ENCODE data around the gene SH3TC1. TPM values are rescaled to one million over a fixed set of nuclear protein-coding genes. Genes with fewer than 3 reads are reported as not detected.

The SH3TC1 gene
- total RNA-seq, 1 experiment from 2014 or later, result 7.4 TPM

DNA sequence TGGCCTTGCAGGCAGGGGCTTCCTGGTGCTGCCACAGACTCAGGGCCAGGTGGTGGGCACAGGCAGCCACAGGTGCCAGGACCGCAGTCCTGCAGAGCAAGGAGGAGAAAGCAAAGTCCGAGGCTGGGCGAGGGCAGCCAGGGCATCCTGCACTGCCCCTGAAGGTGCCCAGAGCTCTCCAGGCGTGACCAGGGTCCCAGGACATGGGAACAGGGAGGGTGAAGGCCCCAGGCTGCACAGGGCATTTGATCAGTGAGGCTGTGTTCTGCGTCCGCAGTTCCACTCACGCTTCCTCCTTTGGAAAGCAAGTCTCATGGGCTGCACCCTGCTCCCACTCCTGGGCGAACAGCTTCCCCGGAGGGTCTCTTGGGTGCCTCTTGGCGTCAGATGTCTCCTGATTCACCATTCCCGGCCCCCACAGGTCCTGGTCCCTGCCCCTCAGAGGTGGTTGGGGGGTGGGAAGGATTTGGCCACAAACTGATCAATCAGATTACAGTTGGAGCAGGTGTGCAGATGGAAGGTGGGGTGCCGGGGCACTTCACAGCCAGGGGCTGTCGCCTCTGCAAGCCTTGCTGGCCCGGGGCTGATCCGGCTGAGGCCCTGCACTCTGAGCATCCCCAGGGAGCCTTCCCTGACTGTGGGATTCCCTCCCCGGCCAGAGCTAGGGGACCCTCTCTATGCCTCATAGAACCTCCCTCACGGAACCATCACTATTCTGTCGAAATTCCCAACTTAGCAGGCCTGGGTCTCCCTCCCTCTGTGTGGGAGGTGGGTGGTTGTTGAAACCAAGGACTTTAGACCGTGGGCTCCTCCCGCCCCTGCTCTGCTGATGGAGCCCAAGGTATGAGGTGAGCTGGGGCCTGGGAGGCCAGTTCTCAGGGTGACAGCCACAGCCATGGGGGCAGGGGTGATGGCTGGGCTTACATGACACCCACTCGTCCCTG is 3.3 kb downstream of the SH3TC1 start:
- H3K27me3 ChIP-seq, result no peaks in the 10 kb centered on the region
- H3K4me3 ChIP-seq, result no peak overlapping the region
- no peaks in the 10 kb centered on the region for H3K9me3 ChIP-seq
- no peaks in the 10 kb centered on the region for H3K36me3 ChIP-seq
- DNase-seq, result no peak

- H3K9me3 ChIP-seq, result no peaks in the 10 kb centered on the region
- no peak for DNase-seq
- H3K4me3 ChIP-seq, result no peak overlapping the region
- no peaks in the 10 kb centered on the region for H3K36me3 ChIP-seq
- H3K27me3 ChIP-seq, result no peaks in the 10 kb centered on the region
Observed at GRCh38 chr4:8203052-8203401, 3.9 kb downstream of the SH3TC1 start.

DNA sequence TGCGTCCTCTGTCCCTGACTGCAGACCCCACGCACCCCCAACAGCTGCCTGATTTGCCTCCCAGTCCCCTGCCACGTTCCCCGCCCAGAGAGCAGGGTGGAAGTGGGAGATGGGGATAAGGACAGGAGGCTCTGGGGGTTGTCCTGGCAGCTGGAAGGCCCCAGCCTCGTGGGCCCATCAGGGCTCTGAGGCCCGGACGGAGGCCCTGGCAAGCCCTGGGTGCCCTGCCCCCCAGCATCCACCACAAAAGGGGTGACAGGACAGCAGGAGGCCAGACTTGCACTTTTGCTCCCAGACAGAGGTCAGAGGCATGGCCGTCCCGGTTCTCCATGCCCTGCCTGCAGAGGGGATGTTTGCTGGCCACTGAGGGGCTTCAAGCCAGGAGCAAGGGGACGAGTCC is 4.7 kb downstream of the SH3TC1 start:
- H3K4me3 ChIP-seq, result no peak overlapping the region
- no peak for DNase-seq
- H3K9me3 ChIP-seq, result no peaks in the 10 kb centered on the region
- no peaks in the 10 kb centered on the region for H3K36me3 ChIP-seq
- no peaks in the 10 kb centered on the region for H3K27me3 ChIP-seq

- no peak overlapping the region for H3K4me3 ChIP-seq
- H3K27me3 ChIP-seq, result no peaks in the 10 kb centered on the region
- DNase-seq, result no peak
- no peaks in the 10 kb centered on the region for H3K9me3 ChIP-seq
- H3K36me3 ChIP-seq, result no peaks in the 10 kb centered on the region
Observed at GRCh38 chr4:8204576-8205227, 5.6 kb downstream of the SH3TC1 start.

- no peaks in the 10 kb centered on the region for H3K36me3 ChIP-seq
- no peaks in the 10 kb centered on the region for H3K27me3 ChIP-seq
- DNase-seq, result no peak
- no peaks in the 10 kb centered on the region for H3K9me3 ChIP-seq
- no peak overlapping the region for H3K4me3 ChIP-seq
Observed at GRCh38 chr4:8205241-8205707, 6.2 kb downstream of the SH3TC1 start.

GRCh38 chr4:8205749-8206611 is 6.9 kb downstream of the SH3TC1 start:
- DNase-seq, result no peak
- Histone ChIP-seq H3K36me3 (no peaks in the 10 kb centered on the region), H3K27me3 (no peaks in the 10 kb centered on the region), H3K9me3 (no peaks in the 10 kb centered on the region), H3K4me3 (no peak overlapping the region)

DNA sequence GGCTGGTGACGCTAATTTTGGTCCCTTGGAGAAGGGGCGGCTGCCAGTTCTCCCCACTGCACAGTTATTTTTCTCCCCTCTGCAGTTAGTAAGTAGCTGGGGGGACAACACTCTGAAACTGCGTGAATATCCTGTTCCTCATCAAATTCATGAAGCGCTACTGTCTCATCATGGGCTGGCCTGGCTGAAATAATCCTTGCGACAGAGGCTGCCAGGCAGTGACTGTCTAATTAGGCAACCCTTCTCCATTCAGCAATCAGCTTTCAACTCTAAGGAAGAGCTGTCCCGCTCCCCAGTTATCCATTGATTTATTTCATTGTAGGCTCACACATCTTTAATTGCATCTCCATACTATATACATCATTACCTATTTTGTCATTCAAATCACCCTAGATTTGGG is 8.2 kb downstream of the SH3TC1 start:
- no peak overlapping the region for H3K4me3 ChIP-seq
- H3K27me3 ChIP-seq, result no peaks in the 10 kb centered on the region
- no peak for DNase-seq
- H3K36me3 ChIP-seq, result no peaks in the 10 kb centered on the region
- H3K9me3 ChIP-seq, result no peaks in the 10 kb centered on the region

- Histone ChIP-seq H3K4me3 (no peak overlapping the region), H3K9me3 (no peaks in the 10 kb centered on the region), H3K36me3 (no peaks in the 10 kb centered on the region), H3K27me3 (no peaks in the 10 kb centered on the region)
- DNase-seq, result no peak
Observed at GRCh38 chr4:8208565-8208964, 9.5 kb downstream of the SH3TC1 start.

- Histone ChIP-seq H3K9me3 (no peaks in the 10 kb centered on the region), H3K27me3 (no peaks in the 10 kb centered on the region), H3K4me3 (no peak overlapping the region), H3K36me3 (no peaks in the 10 kb centered on the region)
- no peak for DNase-seq
Observed at GRCh38 chr4:8209181-8209874, 10.2 kb downstream of the SH3TC1 start.

DNA sequence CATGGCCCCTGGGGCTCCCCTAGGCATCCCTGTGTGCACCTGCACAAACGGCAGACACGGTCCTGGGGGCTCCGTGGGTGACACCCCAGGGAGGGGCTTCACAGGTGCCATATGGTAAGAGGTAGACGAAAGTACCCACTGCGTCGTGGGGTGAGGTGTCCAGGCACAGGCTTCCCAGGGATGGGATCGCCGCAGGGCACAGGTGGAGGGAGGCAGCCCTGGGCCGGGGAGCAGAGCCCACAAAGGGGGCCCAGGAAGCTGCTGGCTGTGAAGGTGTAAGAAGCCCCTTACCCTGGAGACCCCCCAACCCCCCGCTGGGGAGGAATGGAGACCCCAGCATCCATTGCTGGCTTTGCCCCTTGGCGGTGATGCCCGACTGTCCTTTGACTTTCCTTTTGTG is 10.9 kb downstream of the SH3TC1 start:
- no peaks in the 10 kb centered on the region for H3K27me3 ChIP-seq
- no peak for DNase-seq
- H3K36me3 ChIP-seq, result no peaks in the 10 kb centered on the region
- H3K9me3 ChIP-seq, result no peaks in the 10 kb centered on the region
- no peak overlapping the region for H3K4me3 ChIP-seq

DNA sequence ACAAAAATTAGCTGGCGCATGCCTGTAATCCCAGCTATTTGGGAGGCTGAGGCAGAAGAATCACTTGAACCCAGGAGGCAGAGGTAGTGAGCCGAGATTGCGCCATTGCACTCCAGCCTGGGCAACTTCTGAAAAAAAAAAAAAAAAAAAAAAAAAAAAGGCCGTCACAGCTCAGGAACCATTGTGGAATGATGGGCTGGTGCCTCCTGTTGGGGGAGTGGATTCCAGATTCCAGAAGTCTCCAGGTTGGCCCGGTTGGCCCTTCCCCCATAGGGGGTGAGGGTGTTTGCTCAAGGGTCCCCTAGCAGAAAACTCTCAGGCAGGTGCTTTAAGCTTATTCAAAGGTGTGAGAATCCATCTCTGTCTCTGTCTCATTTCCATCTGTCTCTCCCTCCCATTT is 11.5 kb downstream of the SH3TC1 start:
- Histone ChIP-seq H3K4me3 (no peak overlapping the region), H3K9me3 (no peaks in the 10 kb centered on the region), H3K27me3 (no peaks in the 10 kb centered on the region), H3K36me3 (no peaks in the 10 kb centered on the region)
- DNase-seq, result no peak

DNA sequence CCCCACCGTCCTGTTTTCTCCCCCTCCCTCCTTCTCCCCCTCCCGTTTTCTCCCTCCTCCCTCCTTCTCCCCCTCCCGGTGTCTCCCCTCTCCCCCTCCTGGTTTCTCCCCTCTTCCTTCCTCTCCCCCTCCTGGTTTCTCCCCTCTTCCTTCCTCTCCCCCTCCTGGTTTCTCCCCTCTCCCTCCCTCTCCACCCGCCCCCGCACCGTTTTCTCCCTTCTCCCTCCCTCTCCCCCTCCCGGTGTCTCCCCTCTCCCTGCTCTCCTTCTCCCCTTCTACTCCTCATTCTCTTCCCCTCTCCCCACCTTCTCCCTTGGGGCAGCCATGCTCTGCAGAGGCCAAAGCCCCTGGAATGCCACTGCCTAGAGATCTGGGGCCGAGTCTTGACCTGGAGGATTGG is 12.2 kb downstream of the SH3TC1 start:
- no peak for DNase-seq
- no peaks in the 10 kb centered on the region for H3K36me3 ChIP-seq
- no peaks in the 10 kb centered on the region for H3K27me3 ChIP-seq
- no peaks in the 10 kb centered on the region for H3K9me3 ChIP-seq
- no peak overlapping the region for H3K4me3 ChIP-seq

DNA sequence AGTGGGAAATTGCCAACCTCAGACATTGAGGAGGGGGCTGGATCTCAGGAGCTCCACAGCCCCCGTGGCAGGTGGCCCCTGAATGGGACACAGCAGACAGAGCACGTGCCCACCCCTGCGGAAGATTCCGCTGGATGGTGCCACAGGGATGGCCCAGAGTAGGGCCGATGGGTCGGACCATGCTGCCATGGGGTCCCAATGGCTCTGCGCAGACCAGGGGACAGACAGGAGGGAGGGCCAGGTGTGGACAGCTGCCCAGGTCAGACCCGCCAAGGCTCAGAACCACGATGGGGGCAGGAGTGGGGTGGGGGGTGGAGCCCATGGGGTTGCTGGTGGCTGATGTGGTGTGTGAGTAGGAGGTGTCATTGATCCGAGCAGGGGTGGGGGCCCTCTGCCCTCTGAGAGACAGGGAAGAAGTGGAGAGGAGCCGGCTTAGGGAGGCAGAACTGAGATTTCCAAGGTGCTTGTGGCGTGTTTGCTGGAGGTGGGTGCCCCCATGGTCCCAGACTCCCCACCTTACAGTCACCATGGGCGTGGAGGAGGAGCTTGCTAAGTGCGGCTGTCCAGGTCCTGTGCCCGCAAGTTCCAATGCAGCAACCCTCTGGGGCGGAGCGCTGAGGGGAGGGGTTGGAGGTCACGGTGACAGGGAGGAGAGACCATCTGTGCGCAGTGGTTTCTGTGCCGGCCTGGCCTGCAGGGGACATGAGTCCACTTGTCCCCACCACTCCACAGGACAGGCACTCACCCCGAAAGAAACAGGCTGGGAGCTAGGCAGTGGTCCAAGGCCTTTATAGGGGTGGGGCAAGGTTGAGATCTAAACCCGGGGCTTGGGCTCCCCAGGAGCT is 12.9 kb downstream of the SH3TC1 start:
- Histone ChIP-seq H3K9me3 (no peaks in the 10 kb centered on the region), H3K4me3 (no peak overlapping the region), H3K36me3 (no peaks in the 10 kb centered on the region), H3K27me3 (no peaks in the 10 kb centered on the region)
- DNase-seq, result no peak

- Histone ChIP-seq H3K27me3 (no peaks in the 10 kb centered on the region), H3K36me3 (no peaks in the 10 kb centered on the region), H3K9me3 (no peaks in the 10 kb centered on the region), H3K4me3 (no peak overlapping the region)
- DNase-seq, result no peak
Observed at GRCh38 chr4:8212622-8213021, 13.5 kb downstream of the SH3TC1 start.

GRCh38 chr4:8213121-8213520 is 14.0 kb downstream of the SH3TC1 start:
- no peaks in the 10 kb centered on the region for H3K36me3 ChIP-seq
- no peak overlapping the region for H3K4me3 ChIP-seq
- H3K9me3 ChIP-seq, result no peaks in the 10 kb centered on the region
- no peak for DNase-seq
- H3K27me3 ChIP-seq, result no peaks in the 10 kb centered on the region

DNA sequence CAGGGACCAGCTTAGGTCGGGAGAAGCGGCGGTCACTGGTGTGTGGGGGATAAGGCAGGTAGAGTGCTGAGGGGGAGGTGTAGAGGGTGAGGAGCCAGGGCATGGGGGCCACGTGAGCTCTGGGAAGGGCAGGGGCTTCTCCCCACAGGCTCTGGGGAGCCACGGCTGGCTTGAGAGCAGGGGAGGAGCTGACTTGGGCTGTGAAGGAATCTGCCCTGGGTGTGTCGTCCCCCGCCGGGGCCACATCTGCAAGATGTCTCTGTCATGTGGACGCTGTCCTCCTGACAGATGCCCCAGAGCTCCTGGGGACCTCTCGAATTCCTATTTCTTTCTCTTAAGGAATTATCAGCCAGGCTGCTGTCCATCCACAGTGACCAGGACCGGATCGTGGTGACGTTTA is 15.0 kb downstream of the SH3TC1 start:
- Histone ChIP-seq H3K4me3 (no peak overlapping the region), H3K36me3 (no peaks in the 10 kb centered on the region), H3K27me3 (no peaks in the 10 kb centered on the region), H3K9me3 (no peaks in the 10 kb centered on the region)
- DNase-seq, result no peak

Measured in MG63 (cell line).